OCI-LY1 (cell line): ENCODE results near the gene SRGAP2C.
"Not testable (repeated sequence)": the region's sequence is repeated elsewhere in the genome, so short reads cannot be mapped to it uniquely, and the experiment has no call there.

Source experiments
- EZH2 ChIP-seq: fragments of 200-600 bp; sonication (generic), shearing (Covaris generic); IDR thresholded peaks from 2 replicates; pipeline ENCODE4 v1.8.0; 2017; ENCODE audit warnings: borderline replicate concordance, mixed run types, mild to moderate bottlenecking, antibody characterized with exemption, low read length, moderate library complexity, mixed read lengths
- TF ChIP-seq, protein P1 (sequence below): fragments of 200-600 bp; sonication (generic), shearing (Covaris generic); IDR thresholded peaks from 2 replicates; pipeline ENCODE4 v1.5.1; 2017; ENCODE audit warnings: mild to moderate bottlenecking, antibody characterized with exemption, low read length, moderate library complexity, mixed read lengths

GRCh38 chr1:121301876-121302275 is 117.1 kb downstream of the SRGAP2C start:
- TF ChIP-seq, protein P1, sequence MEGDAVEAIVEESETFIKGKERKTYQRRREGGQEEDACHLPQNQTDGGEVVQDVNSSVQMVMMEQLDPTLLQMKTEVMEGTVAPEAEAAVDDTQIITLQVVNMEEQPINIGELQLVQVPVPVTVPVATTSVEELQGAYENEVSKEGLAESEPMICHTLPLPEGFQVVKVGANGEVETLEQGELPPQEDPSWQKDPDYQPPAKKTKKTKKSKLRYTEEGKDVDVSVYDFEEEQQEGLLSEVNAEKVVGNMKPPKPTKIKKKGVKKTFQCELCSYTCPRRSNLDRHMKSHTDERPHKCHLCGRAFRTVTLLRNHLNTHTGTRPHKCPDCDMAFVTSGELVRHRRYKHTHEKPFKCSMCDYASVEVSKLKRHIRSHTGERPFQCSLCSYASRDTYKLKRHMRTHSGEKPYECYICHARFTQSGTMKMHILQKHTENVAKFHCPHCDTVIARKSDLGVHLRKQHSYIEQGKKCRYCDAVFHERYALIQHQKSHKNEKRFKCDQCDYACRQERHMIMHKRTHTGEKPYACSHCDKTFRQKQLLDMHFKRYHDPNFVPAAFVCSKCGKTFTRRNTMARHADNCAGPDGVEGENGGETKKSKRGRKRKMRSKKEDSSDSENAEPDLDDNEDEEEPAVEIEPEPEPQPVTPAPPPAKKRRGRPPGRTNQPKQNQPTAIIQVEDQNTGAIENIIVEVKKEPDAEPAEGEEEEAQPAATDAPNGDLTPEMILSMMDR: not testable (repeated sequence)
- TF ChIP-seq EZH2: not testable (repeated sequence)
